HepG2 (cell line): Measurements from ENCODE around the gene CARS2. TPM values are rescaled to one million over a fixed set of nuclear protein-coding genes. Genes with fewer than 3 reads are reported as not detected.

Experiments
- AFF4 ChIP-seq: sonication (generic); formaldehyde crosslinking; IDR thresholded peaks from 2 replicates; pipeline ENCODE4 v1.4.0; 2020; ENCODE audit warnings: missing genetic modification reagents
- CCDC6 ChIP-seq: sonication (generic); formaldehyde crosslinking; IDR thresholded peaks from 2 replicates; pipeline ENCODE4 v1.8.1; 2022; ENCODE audit warnings: mild to moderate bottlenecking, missing genetic modification reagents, moderate library complexity
- IKZF1 ChIP-seq: fragments of 450-650 bp; IDR thresholded peaks from 2 replicates; pipeline ENCODE4 v1.7.1; 2016
- KAT2B ChIP-seq: fragments of 150-350 bp; IDR thresholded peaks from 2 replicates; pipeline ENCODE4 v1.6.1; 2014; ENCODE audit warnings: low read depth, low read length, borderline replicate concordance
- KIAA2018 ChIP-seq: sonication (generic); formaldehyde crosslinking; IDR thresholded peaks from 2 replicates; pipeline ENCODE4 v1.5.0; 2020; ENCODE audit warnings: mild to moderate bottlenecking, missing genetic modification reagents, borderline replicate concordance
- TBX2 ChIP-seq: sonication (generic); formaldehyde crosslinking; IDR thresholded peaks from 2 replicates; pipeline ENCODE4 v1.5.0; 2020; ENCODE audit warnings: missing genetic modification reagents, mild to moderate bottlenecking, borderline replicate concordance
- TCF7 ChIP-seq: sonication (generic); IDR thresholded peaks from 2 replicates; pipeline ENCODE4 v1.6.1; 2016; ENCODE audit warnings: antibody characterized with exemption, low read depth
- ZNF362 ChIP-seq: sonication (generic); formaldehyde crosslinking; IDR thresholded peaks from 2 replicates; pipeline ENCODE4 v1.4.0; 2020; ENCODE audit warnings: missing genetic modification reagents, mild to moderate bottlenecking, borderline replicate concordance
- ZNF367 ChIP-seq: sonication (generic); formaldehyde crosslinking; IDR thresholded peaks from 2 replicates; pipeline ENCODE4 v1.4.0; 2020; ENCODE audit warnings: missing genetic modification reagents, borderline replicate concordance
- ZNF597 ChIP-seq: sonication (generic); formaldehyde crosslinking; IDR thresholded peaks from 2 replicates; pipeline ENCODE4 v1.5.0; 2020; ENCODE audit warnings: missing genetic modification reagents
- ZUFSP ChIP-seq: sonication (generic); formaldehyde crosslinking; IDR thresholded peaks from 2 replicates; pipeline ENCODE4 v1.9.0; 2021; ENCODE audit warnings: missing genetic modification reagents, mild to moderate bottlenecking, borderline replicate concordance
- polyA plus RNA-seq, 8 experiments: library from polyadenylated mRNA; depleted of rRNA in 3 of 8; stranded (reverse) in 7 of 8; unstranded in 1 of 8; fragments of >200 nt; fragmentation: Illumina TruSeq in 4 of 8; extraction: Trizol in 4 of 8; gene quantifications; 2 replicates each; pipeline versions ENCODE4 v1.2.1 to v1.2.3, GENCODE V29; 2011 to 2016; ENCODE audit warnings: low read depth in 4 of 8, missing spikeins in 1 of 8, mixed read lengths in 1 of 8; ENCODE audit not compliant: insufficient read depth in 1 of 8
- total RNA-seq, 5 experiments: library from RNA; depleted of rRNA; stranded (reverse); fragments of >200 nt; fragmentation: Illumina TruSeq; extraction: Trizol; gene quantifications; 2 replicates each; pipeline ENCODE4 v1.2.3, GENCODE V29; 2016; ENCODE audit warnings: low read depth in 1 of 5

The CARS2 gene
- total and polyA plus RNA-seq, 2 of the 13 experiments (the other 11 are each of a cell fraction or from before 2014, with no cell fraction given): 41.1 to 59.3 TPM

GRCh38 chr13:110712849-110713641, 7.1 kb upstream of the CARS2 start (continued):
- TF ChIP-seq KIAA2018: no peak
- TF ChIP-seq ZNF597 (CRISPR knock-in tag): no peak
- no peak; the same call in 1 of the 2 replicates for TF ChIP-seq TBX2 (CRISPR knock-in tag)
- TF ChIP-seq ZUFSP (CRISPR knock-in tag): no peak
- TF ChIP-seq CCDC6 (CRISPR knock-in tag): peak; percentile 71; the same call in 1 of the 2 replicates
- TF ChIP-seq TCF7: peak; percentile 33; the same call in 1 of the 2 replicates
- no peak for TF ChIP-seq ZNF362 (CRISPR knock-in tag)
- TF ChIP-seq IKZF1: no peak
- no peak for TF ChIP-seq KAT2B
- no peak; the same call in 1 of the 2 replicates for TF ChIP-seq AFF4 (CRISPR knock-in tag)
- TF ChIP-seq ZNF367: no peak
